HL-60 (cell line): ENCODE results near the gene PADI4.

Source experiments
- DNase-seq, 2 experiments: peaks; one replicate each; pipeline ENCODE4 v3.0.0-alpha.2; 2010 to 2020; ENCODE audit warnings: low read depth in 1 of 2, low spot score in 1 of 2
- H3K27ac ChIP-seq: fragments of 250-450 bp; sonication (Bioruptor Pico); replicated peaks from 2 replicates; pipeline ENCODE4 v1.5.1; 2020; ENCODE audit warnings: mild to moderate bottlenecking, moderate library complexity
- H3K27me3 ChIP-seq: fragments of 250-450 bp; sonication (Bioruptor Pico); 2 replicates; pipeline ENCODE4 v1.5.1; 2021; ENCODE audit warnings: mild to moderate bottlenecking, moderate library complexity; ENCODE audit not compliant: insufficient read depth, poor library complexity, severe bottlenecking
- H3K4me3 ChIP-seq: replicated peaks from 2 replicates; pipeline ENCODE4 v1.5.1; 2011; ENCODE audit warnings: mild to moderate bottlenecking, control low read depth, low read length; ENCODE audit not compliant: insufficient read depth
- GABPA ChIP-seq: IDR thresholded peaks from 2 replicates; pipeline ENCODE4 v1.6.1; 2012; ENCODE audit warnings: low read depth
- POLR2AphosphoS5 ChIP-seq: IDR thresholded peaks from 2 replicates; pipeline ENCODE4 v1.6.1; 2012; ENCODE audit warnings: low read depth
- SPI1 ChIP-seq: IDR thresholded peaks from 2 replicates; pipeline ENCODE4 v1.6.1; 2012; ENCODE audit warnings: low read depth, mild to moderate bottlenecking, borderline replicate concordance
- TF ChIP-seq, protein P1 (sequence below): IDR thresholded peaks from 2 replicates; pipeline ENCODE4 v1.6.1; 2012; ENCODE audit warnings: low read depth; ENCODE audit not compliant: insufficient replicate concordance
- TF ChIP-seq, protein P2 (sequence below): IDR thresholded peaks from one replicate; pipeline ENCODE4 v1.5.1; 2011; ENCODE audit warnings: low read length, control low read depth, inconsistent platforms; ENCODE audit not compliant: insufficient read depth

PADI4 gene

DNA sequence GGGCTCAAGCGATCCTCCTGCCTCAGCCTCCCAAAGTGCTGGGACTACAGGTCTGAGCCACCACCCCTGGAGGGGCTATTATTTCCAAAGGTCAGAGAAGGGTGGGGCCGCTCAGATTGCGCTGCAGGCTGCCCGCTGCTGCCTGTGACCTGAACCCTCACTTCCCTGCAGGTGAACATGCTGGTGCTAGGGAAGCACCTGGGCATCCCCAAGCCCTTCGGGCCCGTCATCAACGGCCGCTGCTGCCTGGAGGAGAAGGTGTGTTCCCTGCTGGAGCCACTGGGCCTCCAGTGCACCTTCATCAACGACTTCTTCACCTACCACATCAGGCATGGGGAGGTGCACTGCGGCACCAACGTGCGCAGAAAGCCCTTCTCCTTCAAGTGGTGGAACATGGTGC is 55.4 kb downstream of the PADI4 start:
- DNase-seq, result no peak
- H3K27ac ChIP-seq, result no peak overlapping the region
- no peaks in the 10 kb centered on the region for H3K27me3 ChIP-seq
- TF ChIP-seq, protein P1, sequence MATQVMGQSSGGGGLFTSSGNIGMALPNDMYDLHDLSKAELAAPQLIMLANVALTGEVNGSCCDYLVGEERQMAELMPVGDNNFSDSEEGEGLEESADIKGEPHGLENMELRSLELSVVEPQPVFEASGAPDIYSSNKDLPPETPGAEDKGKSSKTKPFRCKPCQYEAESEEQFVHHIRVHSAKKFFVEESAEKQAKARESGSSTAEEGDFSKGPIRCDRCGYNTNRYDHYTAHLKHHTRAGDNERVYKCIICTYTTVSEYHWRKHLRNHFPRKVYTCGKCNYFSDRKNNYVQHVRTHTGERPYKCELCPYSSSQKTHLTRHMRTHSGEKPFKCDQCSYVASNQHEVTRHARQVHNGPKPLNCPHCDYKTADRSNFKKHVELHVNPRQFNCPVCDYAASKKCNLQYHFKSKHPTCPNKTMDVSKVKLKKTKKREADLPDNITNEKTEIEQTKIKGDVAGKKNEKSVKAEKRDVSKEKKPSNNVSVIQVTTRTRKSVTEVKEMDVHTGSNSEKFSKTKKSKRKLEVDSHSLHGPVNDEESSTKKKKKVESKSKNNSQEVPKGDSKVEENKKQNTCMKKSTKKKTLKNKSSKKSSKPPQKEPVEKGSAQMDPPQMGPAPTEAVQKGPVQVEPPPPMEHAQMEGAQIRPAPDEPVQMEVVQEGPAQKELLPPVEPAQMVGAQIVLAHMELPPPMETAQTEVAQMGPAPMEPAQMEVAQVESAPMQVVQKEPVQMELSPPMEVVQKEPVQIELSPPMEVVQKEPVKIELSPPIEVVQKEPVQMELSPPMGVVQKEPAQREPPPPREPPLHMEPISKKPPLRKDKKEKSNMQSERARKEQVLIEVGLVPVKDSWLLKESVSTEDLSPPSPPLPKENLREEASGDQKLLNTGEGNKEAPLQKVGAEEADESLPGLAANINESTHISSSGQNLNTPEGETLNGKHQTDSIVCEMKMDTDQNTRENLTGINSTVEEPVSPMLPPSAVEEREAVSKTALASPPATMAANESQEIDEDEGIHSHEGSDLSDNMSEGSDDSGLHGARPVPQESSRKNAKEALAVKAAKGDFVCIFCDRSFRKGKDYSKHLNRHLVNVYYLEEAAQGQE, result no peak
- TF ChIP-seq, protein P2, sequence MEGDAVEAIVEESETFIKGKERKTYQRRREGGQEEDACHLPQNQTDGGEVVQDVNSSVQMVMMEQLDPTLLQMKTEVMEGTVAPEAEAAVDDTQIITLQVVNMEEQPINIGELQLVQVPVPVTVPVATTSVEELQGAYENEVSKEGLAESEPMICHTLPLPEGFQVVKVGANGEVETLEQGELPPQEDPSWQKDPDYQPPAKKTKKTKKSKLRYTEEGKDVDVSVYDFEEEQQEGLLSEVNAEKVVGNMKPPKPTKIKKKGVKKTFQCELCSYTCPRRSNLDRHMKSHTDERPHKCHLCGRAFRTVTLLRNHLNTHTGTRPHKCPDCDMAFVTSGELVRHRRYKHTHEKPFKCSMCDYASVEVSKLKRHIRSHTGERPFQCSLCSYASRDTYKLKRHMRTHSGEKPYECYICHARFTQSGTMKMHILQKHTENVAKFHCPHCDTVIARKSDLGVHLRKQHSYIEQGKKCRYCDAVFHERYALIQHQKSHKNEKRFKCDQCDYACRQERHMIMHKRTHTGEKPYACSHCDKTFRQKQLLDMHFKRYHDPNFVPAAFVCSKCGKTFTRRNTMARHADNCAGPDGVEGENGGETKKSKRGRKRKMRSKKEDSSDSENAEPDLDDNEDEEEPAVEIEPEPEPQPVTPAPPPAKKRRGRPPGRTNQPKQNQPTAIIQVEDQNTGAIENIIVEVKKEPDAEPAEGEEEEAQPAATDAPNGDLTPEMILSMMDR, result no peak
- no peak for TF ChIP-seq SPI1
- no peak for TF ChIP-seq GABPA
- no peak for TF ChIP-seq POLR2AphosphoS5
- no peak overlapping the region for H3K4me3 ChIP-seq

DNA sequence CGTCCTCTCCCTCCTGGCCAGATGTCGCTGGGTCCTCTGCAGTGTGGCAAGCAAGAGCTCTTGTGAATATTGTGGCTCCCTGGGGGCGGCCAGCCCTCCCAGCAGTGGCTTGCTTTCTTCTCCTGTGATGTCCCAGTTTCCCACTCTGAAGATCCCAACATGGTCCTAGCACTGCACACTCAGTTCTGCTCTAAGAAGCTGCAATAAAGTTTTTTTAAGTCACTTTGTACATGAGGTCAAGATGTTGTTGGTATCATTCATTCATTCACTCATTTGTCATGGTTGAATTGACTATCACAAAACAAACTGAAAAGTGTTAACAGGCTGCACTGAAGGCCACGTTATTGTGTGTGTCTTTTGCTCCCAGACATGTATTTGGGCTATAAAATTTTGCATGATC is 55.8 kb downstream of the PADI4 start:
- no peak overlapping the region for H3K27ac ChIP-seq
- DNase-seq, result no peak
- TF ChIP-seq POLR2AphosphoS5, result no peak
- TF ChIP-seq SPI1, result no peak
- TF ChIP-seq, protein P2, result no peak
- TF ChIP-seq, protein P1, result no peak
- TF ChIP-seq GABPA, result no peak

DNA sequence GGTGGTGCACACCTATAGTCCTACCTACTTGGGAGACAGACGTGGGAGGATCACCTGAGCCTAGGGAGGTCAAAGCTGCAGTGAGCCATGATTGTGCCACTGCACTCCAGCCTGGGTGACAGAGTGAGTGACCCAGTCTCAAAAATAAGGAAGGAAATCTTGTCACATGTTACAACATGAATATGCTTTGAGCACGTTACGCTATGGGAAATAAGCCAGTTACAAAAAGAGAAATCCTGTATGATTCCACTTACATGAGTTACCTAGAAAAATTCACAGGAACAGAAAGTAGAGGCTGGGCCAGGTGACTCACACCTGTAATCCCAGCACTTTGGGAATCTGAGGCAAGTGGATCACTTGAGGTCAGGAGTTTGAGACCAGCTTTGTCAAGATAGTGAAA is 57.3 kb downstream of the PADI4 start:
- Histone ChIP-seq H3K27me3 (no peaks in the 10 kb centered on the region), H3K27ac (peak overlapping the region; percentile 47), H3K4me3 (no peak overlapping the region)
- TF ChIP-seq, protein P2, result no peak
- TF ChIP-seq GABPA (no peak), POLR2AphosphoS5 (no peak), SPI1 (no peak)
- TF ChIP-seq, protein P1, result no peak
- peak in 1 of 2 experiments; percentile 60 for DNase-seq

More for the DNA sequence above, 55.8 kb downstream of the PADI4 start:
- Histone ChIP-seq H3K27me3 (no peaks in the 10 kb centered on the region), H3K4me3 (no peak overlapping the region)
